Measurements from ENCODE around the gene TSPAN33. TPM values are rescaled to one million over a fixed set of nuclear protein-coding genes. Genes with fewer than 3 reads are reported as not detected.

TSPAN33 gene
- total and polyA plus RNA-seq, 2 of the 13 experiments (the other 11 are each of a cell fraction or from before 2014, with no cell fraction given) = 15.3 to 16.5 TPM

- no peak for TF ChIP-seq ATF3 (CRISPR knock-in tag; IDR thresholded peaks at IDR 0.05)
- TF ChIP-seq DDIT3 (CRISPR knock-in tag; IDR thresholded peaks at IDR 0.05) = no peak
- TF ChIP-seq ZNF788 (CRISPR knock-in tag; IDR thresholded peaks at IDR 0.05; ENCODE audit: borderline replicate concordance) = peak; percentile 15; the same call in 1 of the 2 replicates
- no peak for TF ChIP-seq MEIS1 (CRISPR knock-in tag; IDR thresholded peaks at IDR 0.05; ENCODE audit: borderline replicate concordance)
- TF ChIP-seq SALL1 (CRISPR knock-in tag; IDR thresholded peaks at IDR 0.05) = 0 out of 2 replicates have a peak, but pooled peaks have one; percentile 19
- TF ChIP-seq DNMT1 (CRISPR knock-in tag; IDR thresholded peaks at IDR 0.05) = no peak
- no peak for TF ChIP-seq ASH2L (IDR thresholded peaks at IDR 0.05; ENCODE audit: insufficient read length, low read depth, low read length)
- TF ChIP-seq KDM5A (IDR thresholded peaks at IDR 0.05; ENCODE audit: borderline replicate concordance, low read length) = no peak
- TF ChIP-seq ZZZ3 (CRISPR knock-in tag; IDR thresholded peaks at IDR 0.05; ENCODE audit: borderline replicate concordance) = no peak
- no peak for TF ChIP-seq MATR3 (CRISPR knock-in tag; IDR thresholded peaks at IDR 0.05)
- TF ChIP-seq ZBTB14 (CRISPR knock-in tag; IDR thresholded peaks at IDR 0.05) = no peak
- TF ChIP-seq ZNF275 (CRISPR knock-in tag; IDR thresholded peaks at IDR 0.05; ENCODE audit: borderline replicate concordance) = no peak
- no peak for TF ChIP-seq HNRNPL (IDR thresholded peaks at IDR 0.05; ENCODE audit: low read depth, low read length)
- TF ChIP-seq SKI (IDR thresholded peaks at IDR 0.05; ENCODE audit: partially characterized antibody) = no peak
- TF ChIP-seq ZNF224 (CRISPR knock-in tag; IDR thresholded peaks at IDR 0.05) = no peak
- no peak for TF ChIP-seq ATF2 (CRISPR knock-in tag; IDR thresholded peaks at IDR 0.05)
- peak; percentile 48; the same call in 1 of the 2 replicates for TF ChIP-seq ZNF292 (CRISPR knock-in tag; IDR thresholded peaks at IDR 0.05; ENCODE audit: borderline replicate concordance, low read depth)
- TF ChIP-seq ZNF557 (CRISPR knock-in tag; IDR thresholded peaks at IDR 0.05) = no peak
- TF ChIP-seq ZNF136 (CRISPR knock-in tag; IDR thresholded peaks at IDR 0.05; ENCODE audit: low read depth) = no peak
- TF ChIP-seq DZIP1 (CRISPR knock-in tag; IDR thresholded peaks at IDR 0.05) = no peak
- 0 out of 2 replicates have a peak, but pooled peaks have one; percentile 18 for TF ChIP-seq BCL6 (CRISPR knock-in tag; IDR thresholded peaks at IDR 0.05)
- no peak for TF ChIP-seq ARHGAP35 (CRISPR knock-in tag; IDR thresholded peaks at IDR 0.05; ENCODE audit: borderline replicate concordance)
Measured at GRCh38 chr7:129144095-129144833, at the start of gene TSPAN33 (continued).

Measured in HepG2 (cell line).